ENCODE measurements around the gene EMC10. TPM values are rescaled to one million over a fixed set of nuclear protein-coding genes. Genes with fewer than 3 reads are reported as not detected.
A peak's percentile ranks its signal among the peaks of the same experiment; 100 is the strongest.

Gene EMC10
- total and polyA plus RNA-seq, 8 donors, result 72.3 to 157 (median 90.8) TPM

DNA sequence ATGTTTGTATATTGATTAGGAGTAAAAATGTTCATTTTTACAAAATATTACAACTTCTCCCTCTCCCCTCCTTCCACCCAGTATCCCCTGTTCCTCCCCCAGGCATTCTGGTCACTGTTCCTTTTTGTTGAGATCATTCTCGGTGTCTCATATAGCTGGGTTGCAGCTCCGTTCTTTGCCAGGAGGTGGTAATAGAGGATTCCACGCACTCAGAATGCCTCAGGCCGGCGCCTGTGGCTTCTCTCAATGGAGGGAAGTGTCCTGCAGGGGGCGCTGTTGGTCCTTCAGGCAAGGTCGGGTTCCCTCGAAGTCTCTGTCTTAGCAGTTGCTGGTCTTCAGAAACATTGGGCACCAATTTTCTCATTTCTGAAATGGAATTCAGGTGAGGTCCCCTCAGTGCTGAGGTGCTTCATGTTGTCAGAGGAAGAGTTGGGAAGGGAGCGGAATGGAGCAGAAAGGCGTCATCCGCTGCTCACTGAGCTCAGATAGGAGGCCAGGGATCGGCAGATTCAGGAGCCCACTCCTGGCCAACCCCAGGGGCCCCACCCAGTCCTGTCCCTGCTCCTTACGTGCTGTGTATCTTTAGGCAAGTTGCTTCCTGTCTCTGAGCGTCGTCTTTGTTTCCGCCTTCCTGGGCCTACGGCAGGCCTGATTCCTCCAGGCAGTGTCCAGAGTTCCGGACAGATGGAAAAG is 10.7 kb downstream of the EMC10 start:
- ATAC-seq (no peak), DNase-seq (peak in 1 of 4 donors; percentile 31)
- Histone ChIP-seq H3K4me3 (no peak overlapping the region), H3K9me3 (no peaks in the 10 kb centered on the region), H3K36me3 (peaks cover 0 to 25% of the 10 kb centered on the region in 2 donors), H3K4me1 (peaks cover 0 to 26% of the 10 kb centered on the region in 2 donors), H3K27ac (peak overlapping the region in 1 of 2 donors; percentile 74), H3K27me3 (peaks cover 0 to 9% of the 10 kb centered on the region in 2 donors)
- intact Hi-C loops (cut with DNase I), result no loop called here
- TF ChIP-seq, protein P1, sequence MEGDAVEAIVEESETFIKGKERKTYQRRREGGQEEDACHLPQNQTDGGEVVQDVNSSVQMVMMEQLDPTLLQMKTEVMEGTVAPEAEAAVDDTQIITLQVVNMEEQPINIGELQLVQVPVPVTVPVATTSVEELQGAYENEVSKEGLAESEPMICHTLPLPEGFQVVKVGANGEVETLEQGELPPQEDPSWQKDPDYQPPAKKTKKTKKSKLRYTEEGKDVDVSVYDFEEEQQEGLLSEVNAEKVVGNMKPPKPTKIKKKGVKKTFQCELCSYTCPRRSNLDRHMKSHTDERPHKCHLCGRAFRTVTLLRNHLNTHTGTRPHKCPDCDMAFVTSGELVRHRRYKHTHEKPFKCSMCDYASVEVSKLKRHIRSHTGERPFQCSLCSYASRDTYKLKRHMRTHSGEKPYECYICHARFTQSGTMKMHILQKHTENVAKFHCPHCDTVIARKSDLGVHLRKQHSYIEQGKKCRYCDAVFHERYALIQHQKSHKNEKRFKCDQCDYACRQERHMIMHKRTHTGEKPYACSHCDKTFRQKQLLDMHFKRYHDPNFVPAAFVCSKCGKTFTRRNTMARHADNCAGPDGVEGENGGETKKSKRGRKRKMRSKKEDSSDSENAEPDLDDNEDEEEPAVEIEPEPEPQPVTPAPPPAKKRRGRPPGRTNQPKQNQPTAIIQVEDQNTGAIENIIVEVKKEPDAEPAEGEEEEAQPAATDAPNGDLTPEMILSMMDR (IDR thresholded peaks at IDR 0.05), result peak in 1 of 2 donors; percentile 35

DNA sequence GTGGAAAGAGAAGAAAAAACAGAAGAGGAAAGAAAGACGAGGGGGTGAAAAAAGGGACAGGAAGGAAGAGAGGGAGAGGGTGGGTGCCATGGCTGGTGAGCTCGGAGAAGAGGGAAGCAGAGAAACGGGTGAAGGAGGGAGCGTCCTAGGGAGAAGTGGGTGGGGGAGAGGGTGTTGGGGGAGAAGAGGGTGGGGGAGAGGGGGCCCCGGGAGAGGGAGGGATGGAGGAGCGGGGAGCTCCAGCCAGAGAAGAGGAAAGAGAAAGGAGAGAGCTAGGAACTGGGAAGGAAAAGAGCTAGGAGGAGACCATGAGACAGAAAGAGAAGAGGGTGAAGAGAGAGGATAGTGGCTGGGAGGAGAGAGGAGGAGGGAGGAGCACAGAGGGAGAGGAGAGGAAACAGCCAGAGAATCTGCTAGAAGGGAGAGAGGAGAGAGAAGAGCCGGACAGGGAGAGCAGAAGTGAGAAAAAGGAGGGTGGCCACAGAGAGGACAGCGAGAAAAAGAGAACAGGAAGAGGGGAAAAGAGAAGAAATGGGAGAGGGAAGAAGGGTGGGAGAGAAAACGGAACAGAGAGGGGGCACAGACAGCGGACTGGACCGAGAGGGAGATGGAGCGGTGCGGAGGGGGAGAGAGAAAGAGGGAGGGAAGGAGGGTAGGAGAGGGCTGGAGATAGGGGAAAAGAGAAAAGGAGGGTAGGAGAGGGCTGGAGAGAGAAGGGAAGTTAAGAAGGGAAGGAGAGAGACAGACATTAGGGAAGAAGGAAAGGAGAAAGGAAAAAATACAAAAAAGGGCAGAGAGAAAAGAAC is 12.3 kb downstream of the EMC10 start:
- DNase-seq (no peak), ATAC-seq (peak; percentile 19)
- intact Hi-C loops (cut with DNase I), result no loop called here
- H3K9me3 ChIP-seq, result no peaks in the 10 kb centered on the region
- H3K36me3 ChIP-seq, result peaks cover 0 to 9% of the 10 kb centered on the region in 2 donors
- TF ChIP-seq, protein P1 (IDR thresholded peaks at IDR 0.05), result no peak
- peaks cover 0 to 9% of the 10 kb centered on the region in 2 donors for H3K27me3 ChIP-seq
- H3K4me3 ChIP-seq, result peak overlapping the region in 1 of 2 donors; percentile 26
- H3K27ac ChIP-seq, result peak overlapping the region in 1 of 2 donors; percentile 74
- peaks cover 0 to 31% of the 10 kb centered on the region in 2 donors for H3K4me1 ChIP-seq

DNA sequence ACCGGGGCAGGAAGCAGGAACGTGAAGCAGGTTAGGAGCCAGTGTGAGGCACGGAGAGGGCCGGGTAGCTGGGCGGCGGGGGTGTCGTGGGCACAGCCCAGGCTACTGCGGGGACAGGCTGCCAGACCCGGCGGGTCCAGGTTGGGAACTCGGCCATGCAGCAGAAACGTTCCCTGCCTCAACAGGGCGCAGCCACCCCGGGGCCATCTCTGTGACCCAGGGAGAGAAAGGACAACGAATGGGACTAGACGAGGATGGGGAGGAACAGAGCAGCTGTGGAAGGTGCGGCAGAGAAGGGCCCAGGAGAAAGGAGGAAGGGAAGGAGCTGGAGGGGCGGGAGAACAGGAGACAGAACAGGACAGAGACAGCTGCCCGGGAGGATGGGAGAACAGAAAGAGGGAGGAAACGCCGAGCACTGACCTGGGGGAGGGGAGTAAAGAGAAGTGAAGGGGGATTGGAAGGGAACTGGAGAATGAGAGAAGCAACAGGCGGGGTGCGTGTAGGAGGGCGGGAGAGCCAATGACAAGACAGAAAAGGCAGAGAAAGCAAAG is 13.2 kb downstream of the EMC10 start:
- no peak for ATAC-seq
- peak overlapping the region in 1 of 2 donors; percentile 26 for H3K4me3 ChIP-seq

DNA sequence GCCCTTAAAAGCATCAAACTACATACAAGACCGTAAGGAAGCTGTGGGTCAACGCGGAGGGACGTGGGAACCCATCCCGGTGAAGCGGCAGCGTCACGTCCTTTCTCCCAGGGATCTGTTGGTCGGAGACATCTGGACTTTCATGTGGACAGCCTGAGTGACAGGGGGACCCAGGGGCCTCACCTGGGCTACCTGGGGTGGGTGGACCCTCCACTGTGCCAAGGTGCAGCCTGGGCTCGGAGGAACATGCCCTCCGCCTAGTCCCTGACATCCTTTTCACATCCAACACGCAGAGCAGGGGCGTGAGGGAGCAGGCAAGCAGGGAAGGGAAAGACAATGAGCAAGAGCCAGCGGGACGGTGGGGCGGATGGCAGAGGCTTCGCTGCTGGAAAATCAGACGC is 14.1 kb downstream of the EMC10 start:
- H3K27me3 ChIP-seq, result peaks cover 0 to 9% of the 10 kb centered on the region in 2 donors
- no peaks in the 10 kb centered on the region for H3K36me3 ChIP-seq
- ATAC-seq, result no peak
- no peak overlapping the region for H3K4me3 ChIP-seq
- DNase-seq, result peak in 1 of 4 donors; percentile 59
- TF ChIP-seq, protein P1 (IDR thresholded peaks at IDR 0.05), result no peak
- H3K4me1 ChIP-seq, result peaks cover 0 to 31% of the 10 kb centered on the region in 2 donors
- intact Hi-C loops (cut with DNase I), result no loop called here
- H3K27ac ChIP-seq, result no peak overlapping the region
- no peaks in the 10 kb centered on the region for H3K9me3 ChIP-seq

More for the DNA sequence above, 13.2 kb downstream of the EMC10 start:
- TF ChIP-seq, protein P1 (IDR thresholded peaks at IDR 0.05), result no peak
- peaks cover 0 to 31% of the 10 kb centered on the region in 2 donors for H3K4me1 ChIP-seq
- DNase-seq, result no peak
- intact Hi-C loops (cut with DNase I), result no loop called here
- no peaks in the 10 kb centered on the region for H3K9me3 ChIP-seq
- H3K27me3 ChIP-seq, result peaks cover 0 to 9% of the 10 kb centered on the region in 2 donors
- H3K36me3 ChIP-seq, result no peaks in the 10 kb centered on the region
- peak overlapping the region in 1 of 2 donors; percentile 74 for H3K27ac ChIP-seq
